HEK293 (cell line): ENCODE measurements around the gene JCAD.

Source experiments
- CTCF ChIA-PET: fragments of 350-600 bp; formaldehyde crosslinking; extraction: SDS; loops from one replicate; lab custom pipeline; 2021; ENCODE audit warnings: antibody characterized with exemption; lab: Yijun Ruan, JAX
- POLR2A ChIA-PET: fragments of 300-600 bp; formaldehyde crosslinking; extraction: SDS; loops from one replicate; lab custom pipeline; 2020; ENCODE audit warnings: antibody characterized with exemption, inconsistent platforms; lab: Yijun Ruan, JAX
- H3K27ac ChIP-seq: fragments of 200-500 bp; sonication (Bioruptor generic); 2 replicates; pipeline ENCODE4 v1.5.1; 2014; ENCODE audit warnings: low read depth, low read length, control low read depth, inconsistent platforms; ENCODE audit errors: extremely low read depth
- H3K36me3 ChIP-seq, 2 experiments: fragments of 200-500 bp in 1 of 2; sonication (Bioruptor generic) in 1 of 2; 1 replicate in 1 of 2; 2 replicates in 1 of 2; pipeline ENCODE4 v1.5.1; 2014 to 2017; ENCODE audit warnings: inconsistent platforms in 2 of 2, low read length in 2 of 2; ENCODE audit not compliant: control insufficient read depth in 2 of 2, insufficient read depth in 1 of 2
- H3K4me1 ChIP-seq: fragments of 200-500 bp; sonication (Bioruptor generic); 2 replicates; pipeline ENCODE4 v1.5.1; 2014; ENCODE audit warnings: mild to moderate bottlenecking, low read length, inconsistent platforms; ENCODE audit not compliant: control insufficient read depth, insufficient read depth
- H3K4me3 ChIP-seq: 2 replicates; pipeline ENCODE4 v1.5.1; 2011; ENCODE audit warnings: low read depth, mild to moderate bottlenecking, control low read depth, low read length, moderate library complexity
- H3K9me3 ChIP-seq: fragments of 200-500 bp; sonication (Bioruptor generic); 2 replicates; pipeline ENCODE4 v1.5.1; 2014; ENCODE audit warnings: low read depth, low read length, inconsistent platforms; ENCODE audit not compliant: control insufficient read depth, insufficient read depth
- SCRT1 ChIP-seq: fragments of 450-650 bp; formaldehyde crosslinking; IDR thresholded peaks from 2 replicates; pipeline ENCODE4 v1.5.1; 2016; ENCODE audit warnings: missing biosample characterization, missing genetic modification characterization, borderline replicate concordance
- SP7 ChIP-seq: fragments of 450-650 bp; formaldehyde crosslinking; IDR thresholded peaks from 2 replicates; pipeline ENCODE4 v1.5.1; 2016; ENCODE audit warnings: missing biosample characterization, missing genetic modification characterization
- WT1 ChIP-seq: fragments of 450-650 bp; formaldehyde crosslinking; IDR thresholded peaks from 2 replicates; pipeline ENCODE4 v1.5.1; 2016; ENCODE audit warnings: missing biosample characterization, missing genetic modification characterization
- ZBTB48 ChIP-seq: fragments of 450-650 bp; formaldehyde crosslinking; IDR thresholded peaks from 2 replicates; pipeline ENCODE4 v1.5.1; 2016; ENCODE audit warnings: missing biosample characterization, missing genetic modification characterization
- ZFP37 ChIP-seq: fragments of 450-650 bp; formaldehyde crosslinking; IDR thresholded peaks from 2 replicates; pipeline ENCODE4 v1.5.1; 2016; ENCODE audit warnings: missing biosample characterization, missing genetic modification characterization
- ZNF112 ChIP-seq: fragments of 450-650 bp; formaldehyde crosslinking; IDR thresholded peaks from 2 replicates; pipeline ENCODE4 v1.5.0; 2017; ENCODE audit warnings: missing biosample characterization, missing genetic modification characterization
- ZNF174 ChIP-seq: fragments of 450-650 bp; formaldehyde crosslinking; IDR thresholded peaks from 2 replicates; pipeline ENCODE4 v1.5.0; 2017; ENCODE audit warnings: missing biosample characterization, mild to moderate bottlenecking, missing genetic modification characterization
- ZNF2 ChIP-seq: fragments of 450-650 bp; formaldehyde crosslinking; IDR thresholded peaks from 2 replicates; pipeline ENCODE4 v1.5.1; 2016; ENCODE audit warnings: missing biosample characterization, missing genetic modification characterization
- ZNF202 ChIP-seq: fragments of 450-650 bp; formaldehyde crosslinking; IDR thresholded peaks from 2 replicates; pipeline ENCODE4 v1.5.1; 2016; ENCODE audit warnings: missing biosample characterization, missing genetic modification characterization, borderline replicate concordance
- ZNF324 ChIP-seq: fragments of 450-650 bp; formaldehyde crosslinking; IDR thresholded peaks from 2 replicates; pipeline ENCODE4 v1.5.1; 2016; ENCODE audit warnings: missing biosample characterization, missing genetic modification characterization
- ZNF341 ChIP-seq: fragments of 450-650 bp; formaldehyde crosslinking; IDR thresholded peaks from 2 replicates; pipeline ENCODE4; 2016; ENCODE audit warnings: low read depth, missing biosample characterization, missing genetic modification characterization
- ZNF426 ChIP-seq: fragments of 450-650 bp; formaldehyde crosslinking; IDR thresholded peaks from 2 replicates; pipeline ENCODE4 v1.5.1; 2017; ENCODE audit warnings: missing biosample characterization, missing genetic modification characterization, mild to moderate bottlenecking, inconsistent platforms, moderate library complexity
- ZNF530 ChIP-seq: fragments of 450-650 bp; formaldehyde crosslinking; IDR thresholded peaks from 2 replicates; pipeline ENCODE4 v1.5.1; 2016; ENCODE audit warnings: low read depth, missing biosample characterization, missing genetic modification characterization
- ZNF561 ChIP-seq: fragments of 450-650 bp; IDR thresholded peaks from 2 replicates; pipeline ENCODE4 v1.5.1; 2018; ENCODE audit warnings: missing biosample characterization, missing genetic modification characterization, borderline replicate concordance
- ZNF654 ChIP-seq: fragments of 450-650 bp; formaldehyde crosslinking; IDR thresholded peaks from 2 replicates; pipeline ENCODE4 v1.5.1; 2016; ENCODE audit warnings: low read depth, missing biosample characterization, missing genetic modification characterization
- ZNF660 ChIP-seq: fragments of 450-650 bp; IDR thresholded peaks from 2 replicates; pipeline ENCODE4 v1.5.1; 2018; ENCODE audit warnings: missing biosample characterization, mild to moderate bottlenecking, missing genetic modification characterization
- ZNF664 ChIP-seq: fragments of 450-650 bp; formaldehyde crosslinking; IDR thresholded peaks from 2 replicates; pipeline ENCODE4 v1.5.1; 2016; ENCODE audit warnings: missing biosample characterization, missing genetic modification characterization
- ZNF768 ChIP-seq: fragments of 450-650 bp; formaldehyde crosslinking; IDR thresholded peaks from 2 replicates; pipeline ENCODE4 v1.5.1; 2018; ENCODE audit warnings: missing biosample characterization, mild to moderate bottlenecking, missing genetic modification characterization
- ZSCAN16 ChIP-seq: fragments of 450-650 bp; formaldehyde crosslinking; IDR thresholded peaks from 2 replicates; pipeline ENCODE4 v1.5.1; 2016; ENCODE audit warnings: missing biosample characterization, missing genetic modification characterization
- TF ChIP-seq, protein P1 (sequence below): fragments of 450-650 bp; formaldehyde crosslinking; IDR thresholded peaks from 2 replicates; pipeline ENCODE4 v1.5.1; 2016; ENCODE audit warnings: missing biosample characterization, missing genetic modification characterization
- TF ChIP-seq, protein P2 (sequence below): fragments of 450-650 bp; formaldehyde crosslinking; IDR thresholded peaks from 2 replicates; pipeline ENCODE4 v1.5.1; 2016; ENCODE audit warnings: missing biosample characterization, missing genetic modification characterization
- TF ChIP-seq, protein P3 (sequence below): fragments of 450-650 bp; formaldehyde crosslinking; IDR thresholded peaks from 2 replicates; pipeline ENCODE4 v1.5.1; 2016; ENCODE audit warnings: missing biosample characterization, missing genetic modification characterization

The JCAD gene

DNA sequence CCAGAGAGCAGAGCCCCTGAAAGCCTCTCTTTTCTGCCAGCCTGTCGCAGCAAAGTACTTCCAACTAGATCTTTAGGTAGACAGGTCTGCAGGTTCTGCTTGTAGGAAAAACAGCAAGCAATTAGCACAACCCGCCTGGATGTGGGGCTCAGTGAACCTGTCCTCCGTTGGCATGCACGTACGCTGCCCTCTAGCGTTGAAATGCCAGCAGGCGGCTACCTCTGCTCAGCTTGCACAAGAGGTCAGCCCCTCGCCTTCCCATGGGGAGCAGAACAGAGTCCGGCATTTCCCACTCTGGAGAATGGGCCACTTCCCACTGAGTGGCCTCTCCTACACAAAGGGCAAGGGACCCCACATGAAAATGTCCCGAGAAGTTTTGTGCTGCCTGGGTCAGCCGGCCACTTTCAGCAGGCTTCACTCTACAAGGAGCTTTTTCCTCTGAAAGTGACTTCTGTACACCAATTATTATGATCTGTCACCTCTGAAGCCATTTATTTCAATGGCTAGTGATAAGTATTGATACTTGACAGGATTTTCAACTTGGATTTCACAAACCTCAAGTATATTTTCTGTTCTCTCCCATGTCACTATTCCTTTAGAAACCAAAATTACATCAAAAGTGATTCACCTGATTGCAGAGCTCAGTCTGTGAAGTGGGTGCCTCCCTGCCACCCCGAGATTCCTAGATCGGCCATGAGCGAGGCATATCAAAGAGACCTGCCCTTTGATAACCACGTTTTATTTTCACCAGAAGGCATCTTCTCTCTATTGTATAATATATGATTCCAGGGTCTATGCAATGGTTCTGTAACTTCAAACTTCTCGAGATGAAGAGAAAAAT, 56.7 kb downstream of the JCAD start:
- Histone ChIP-seq H3K36me3 (no peaks in the 10 kb centered on the region), H3K4me1 (peaks cover 2% of the 10 kb centered on the region; the same call in 1 of the 2 replicates), H3K4me3 (no peak overlapping the region), H3K9me3 (no peaks in the 10 kb centered on the region), H3K27ac (no peak overlapping the region)
- CTCF ChIA-PET, result interaction anchor here (0.6 to 6.0 kb wide), 28 partner anchors 10 to 369 kb away, joined by 3 to 50 read pairs (median 4); no protein-coding TSS in a partner anchor
- POLR2A ChIA-PET, result no interaction called here
- TF ChIP-seq, protein P1, sequence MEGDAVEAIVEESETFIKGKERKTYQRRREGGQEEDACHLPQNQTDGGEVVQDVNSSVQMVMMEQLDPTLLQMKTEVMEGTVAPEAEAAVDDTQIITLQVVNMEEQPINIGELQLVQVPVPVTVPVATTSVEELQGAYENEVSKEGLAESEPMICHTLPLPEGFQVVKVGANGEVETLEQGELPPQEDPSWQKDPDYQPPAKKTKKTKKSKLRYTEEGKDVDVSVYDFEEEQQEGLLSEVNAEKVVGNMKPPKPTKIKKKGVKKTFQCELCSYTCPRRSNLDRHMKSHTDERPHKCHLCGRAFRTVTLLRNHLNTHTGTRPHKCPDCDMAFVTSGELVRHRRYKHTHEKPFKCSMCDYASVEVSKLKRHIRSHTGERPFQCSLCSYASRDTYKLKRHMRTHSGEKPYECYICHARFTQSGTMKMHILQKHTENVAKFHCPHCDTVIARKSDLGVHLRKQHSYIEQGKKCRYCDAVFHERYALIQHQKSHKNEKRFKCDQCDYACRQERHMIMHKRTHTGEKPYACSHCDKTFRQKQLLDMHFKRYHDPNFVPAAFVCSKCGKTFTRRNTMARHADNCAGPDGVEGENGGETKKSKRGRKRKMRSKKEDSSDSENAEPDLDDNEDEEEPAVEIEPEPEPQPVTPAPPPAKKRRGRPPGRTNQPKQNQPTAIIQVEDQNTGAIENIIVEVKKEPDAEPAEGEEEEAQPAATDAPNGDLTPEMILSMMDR, result peak; percentile 78
- TF ChIP-seq ZNF426 (tag by site-specific recombination) (no peak), ZNF324 (tag by site-specific recombination) (no peak), ZSCAN16 (tag by site-specific recombination) (0 out of 2 replicates have a peak, but pooled peaks have one; percentile 70), ZNF530 (tag by site-specific recombination) (peak; percentile 98), ZBTB48 (tag by site-specific recombination) (no peak), ZNF2 (tag by site-specific recombination) (0 out of 2 replicates have a peak, but pooled peaks have one; percentile 34), WT1 (tag by site-specific recombination) (no peak), ZNF660 (tag by site-specific recombination) (0 out of 2 replicates have a peak, but pooled peaks have one; percentile 46), ZNF654 (tag by site-specific recombination) (peak; percentile 81)
- TF ChIP-seq, protein P2, sequence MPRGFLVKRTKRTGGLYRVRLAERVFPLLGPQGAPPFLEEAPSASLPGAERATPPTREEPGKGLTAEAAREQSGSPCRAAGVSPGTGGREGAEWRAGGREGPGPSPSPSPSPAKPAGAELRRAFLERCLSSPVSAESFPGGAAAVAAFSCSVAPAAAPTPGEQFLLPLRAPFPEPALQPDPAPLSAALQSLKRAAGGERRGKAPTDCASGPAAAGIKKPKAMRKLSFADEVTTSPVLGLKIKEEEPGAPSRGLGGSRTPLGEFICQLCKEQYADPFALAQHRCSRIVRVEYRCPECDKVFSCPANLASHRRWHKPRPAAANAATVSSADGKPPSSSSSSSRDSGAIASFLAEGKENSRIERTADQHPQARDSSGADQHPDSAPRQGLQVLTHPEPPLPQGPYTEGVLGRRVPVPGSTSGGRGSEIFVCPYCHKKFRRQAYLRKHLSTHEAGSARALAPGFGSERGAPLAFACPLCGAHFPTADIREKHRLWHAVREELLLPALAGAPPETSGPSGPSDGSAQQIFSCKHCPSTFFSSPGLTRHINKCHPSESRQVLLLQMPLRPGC, result no peak

DNA sequence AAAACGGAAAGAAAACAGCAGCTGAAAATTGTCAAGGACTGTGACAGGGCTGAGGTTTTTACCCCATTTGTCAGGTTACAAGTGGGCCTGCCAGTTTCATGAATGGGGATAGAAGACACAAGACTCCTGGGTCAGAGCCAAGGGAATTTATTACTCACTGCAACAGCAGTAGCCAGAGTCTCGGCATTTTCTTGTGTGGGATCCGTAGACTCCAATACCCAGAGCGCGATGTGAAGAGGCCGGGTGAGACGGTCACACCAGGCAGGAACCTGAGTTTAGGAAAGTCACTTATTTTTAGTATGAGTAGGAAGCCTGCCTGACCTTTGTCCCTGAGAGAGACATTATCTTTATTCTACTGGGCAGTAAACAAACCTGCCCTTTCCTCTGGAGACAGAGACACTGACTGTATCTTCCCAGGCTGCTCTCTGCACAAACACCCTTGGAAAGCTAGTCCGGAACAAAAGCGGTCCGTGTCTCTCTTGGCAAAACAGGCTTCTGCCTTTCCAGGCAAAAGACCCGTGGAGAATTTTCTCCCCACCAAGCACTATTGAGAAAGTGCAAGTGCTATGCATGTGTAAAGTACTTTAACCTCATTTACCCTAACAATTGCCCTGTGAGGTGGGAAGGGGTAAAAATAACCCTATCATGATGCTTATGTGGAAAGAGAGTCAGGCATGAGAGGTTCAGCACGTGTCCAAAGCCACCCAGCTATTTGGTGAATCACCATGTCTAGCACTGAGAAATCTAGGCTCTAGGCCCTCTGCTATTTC, 58.4 kb downstream of the JCAD start:
- CTCF ChIA-PET, result interaction anchor here (0.7 to 6.0 kb wide), 9 partner anchors 11 to 590 kb away, joined by 3 to 55 read pairs (median 5); no protein-coding TSS in a partner anchor
- H3K4me3 ChIP-seq, result no peak overlapping the region
- POLR2A ChIA-PET, result no interaction called here
- H3K36me3 ChIP-seq, result no peaks in the 10 kb centered on the region
- no peaks in the 10 kb centered on the region for H3K9me3 ChIP-seq
- H3K4me1 ChIP-seq, result peaks cover 2% of the 10 kb centered on the region; the same call in 1 of the 2 replicates
- TF ChIP-seq SP7, result no peak
- no peak overlapping the region for H3K27ac ChIP-seq

DNA sequence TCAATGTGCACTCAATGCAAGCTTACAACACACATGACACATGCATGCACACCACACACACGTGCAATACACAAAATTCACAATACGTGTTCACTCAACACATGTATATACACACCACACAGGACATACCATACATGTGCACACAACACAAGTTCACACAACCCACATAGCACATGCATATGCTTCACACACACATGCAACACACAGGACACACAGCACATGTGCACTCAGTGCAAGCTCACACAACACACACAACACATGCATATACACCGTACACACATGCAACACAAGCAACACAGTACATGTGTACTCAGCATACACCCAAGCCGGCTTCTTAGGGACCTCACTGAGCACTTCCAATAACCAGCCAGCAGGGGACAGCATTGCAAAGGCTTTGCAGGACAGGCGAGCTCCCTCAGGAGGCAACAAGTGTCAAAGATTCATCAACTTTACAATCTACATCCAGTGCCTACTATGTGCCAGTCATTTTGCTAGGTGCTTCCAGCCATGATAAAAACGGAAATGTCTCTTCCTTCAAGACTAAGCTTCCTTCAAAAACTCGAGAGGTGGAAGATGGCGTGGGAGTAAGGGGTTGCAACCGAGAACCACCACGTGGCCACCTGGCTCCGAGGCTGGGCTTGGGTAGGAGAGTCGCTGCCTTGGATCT, 61.1 kb downstream of the JCAD start:
- ChIA-PET POLR2A (interaction anchor here (0.6 kb wide), 3 partner anchors 9 to 350 kb away, joined by 3 read pairs; no protein-coding TSS in a partner anchor), CTCF (interaction anchor here (0.5 to 6.0 kb wide), 58 partner anchors 10 to 1705 kb away, joined by 3 to 55 read pairs (median 4); no protein-coding TSS in a partner anchor)
- TF ChIP-seq ZNF341 (tag by site-specific recombination), result no peak
- TF ChIP-seq ZNF174 (tag by site-specific recombination), result no peak
- TF ChIP-seq ZNF112 (tag by site-specific recombination), result no peak
- peak; percentile 99 for TF ChIP-seq ZNF654 (tag by site-specific recombination)
- TF ChIP-seq ZFP37 (tag by site-specific recombination), result no peak
- no peak for TF ChIP-seq ZNF202
- TF ChIP-seq ZNF561, result no peak
- TF ChIP-seq ZNF664 (tag by site-specific recombination), result no peak
- TF ChIP-seq, protein P3, sequence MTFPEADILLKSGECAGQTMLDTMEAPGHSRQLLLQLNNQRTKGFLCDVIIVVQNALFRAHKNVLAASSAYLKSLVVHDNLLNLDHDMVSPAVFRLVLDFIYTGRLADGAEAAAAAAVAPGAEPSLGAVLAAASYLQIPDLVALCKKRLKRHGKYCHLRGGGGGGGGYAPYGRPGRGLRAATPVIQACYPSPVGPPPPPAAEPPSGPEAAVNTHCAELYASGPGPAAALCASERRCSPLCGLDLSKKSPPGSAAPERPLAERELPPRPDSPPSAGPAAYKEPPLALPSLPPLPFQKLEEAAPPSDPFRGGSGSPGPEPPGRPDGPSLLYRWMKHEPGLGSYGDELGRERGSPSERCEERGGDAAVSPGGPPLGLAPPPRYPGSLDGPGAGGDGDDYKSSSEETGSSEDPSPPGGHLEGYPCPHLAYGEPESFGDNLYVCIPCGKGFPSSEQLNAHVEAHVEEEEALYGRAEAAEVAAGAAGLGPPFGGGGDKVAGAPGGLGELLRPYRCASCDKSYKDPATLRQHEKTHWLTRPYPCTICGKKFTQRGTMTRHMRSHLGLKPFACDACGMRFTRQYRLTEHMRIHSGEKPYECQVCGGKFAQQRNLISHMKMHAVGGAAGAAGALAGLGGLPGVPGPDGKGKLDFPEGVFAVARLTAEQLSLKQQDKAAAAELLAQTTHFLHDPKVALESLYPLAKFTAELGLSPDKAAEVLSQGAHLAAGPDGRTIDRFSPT (tag by site-specific recombination), result no peak
- no peak for TF ChIP-seq ZNF768
- TF ChIP-seq SCRT1, result peak; percentile 99

More for the DNA sequence above, 61.1 kb downstream of the JCAD start:
- Histone ChIP-seq H3K27ac (no peak overlapping the region), H3K36me3 (no peaks in the 10 kb centered on the region), H3K9me3 (no peaks in the 10 kb centered on the region), H3K4me1 (peaks cover 2% of the 10 kb centered on the region; the same call in 1 of the 2 replicates), H3K4me3 (no peak overlapping the region)
